Middle frontal gyrus (tissue), 1 donor: ENCODE results near the gene ARHGAP20.

Source experiments
- DNase-seq: peaks from one replicate; pipeline ENCODE4 v3.0.0-alpha.2; 2015; ENCODE audit warnings: low spot score; ENCODE audit errors: extremely low spot score

Gene ARHGAP20

GRCh38 chr11:110606415-110606814, 105.8 kb downstream of the ARHGAP20 start:
- DNase-seq = no peak

GRCh38 chr11:110601936-110602335, 110.3 kb downstream of the ARHGAP20 start:
- no peak for DNase-seq

GRCh38 chr11:110600322-110600721, 111.9 kb downstream of the ARHGAP20 start:
- no peak for DNase-seq

- DNase-seq = no peak
Observed at GRCh38 chr11:110599207-110599606, 113.0 kb downstream of the ARHGAP20 start.

- no peak for DNase-seq
Observed at GRCh38 chr11:110598725-110599124, 113.5 kb downstream of the ARHGAP20 start.

GRCh38 chr11:110587972-110588371, 124.3 kb downstream of the ARHGAP20 start:
- DNase-seq = no peak

GRCh38 chr11:110587129-110587528, 125.1 kb downstream of the ARHGAP20 start:
- DNase-seq = no peak

- DNase-seq = no peak
Observed at GRCh38 chr11:110584150-110584549, 128.1 kb downstream of the ARHGAP20 start.

GRCh38 chr11:110582728-110583432, 129.4 kb downstream of the ARHGAP20 start:
- DNase-seq = no peak

GRCh38 chr11:110580571-110580970, 131.7 kb downstream of the ARHGAP20 start:
- no peak for DNase-seq

- no peak for DNase-seq
Observed at GRCh38 chr11:110573411-110573810, 138.8 kb downstream of the ARHGAP20 start.

GRCh38 chr11:110571081-110571720, 141.0 kb downstream of the ARHGAP20 start:
- DNase-seq = no peak

GRCh38 chr11:110566577-110566976, 145.7 kb downstream of the ARHGAP20 start:
- DNase-seq = no peak

GRCh38 chr11:110565357-110566336, 146.6 kb downstream of the ARHGAP20 start:
- no peak for DNase-seq

- no peak for DNase-seq
Observed at GRCh38 chr11:110564676-110565356, 147.4 kb downstream of the ARHGAP20 start.

GRCh38 chr11:110544779-110545178, 167.5 kb downstream of the ARHGAP20 start:
- DNase-seq = no peak

GRCh38 chr11:110538154-110538553, 174.1 kb downstream of the ARHGAP20 start:
- DNase-seq = no peak

GRCh38 chr11:110530900-110531741, 181.1 kb downstream of the ARHGAP20 start:
- no peak for DNase-seq

GRCh38 chr11:110529043-110529442, 183.2 kb downstream of the ARHGAP20 start:
- no peak for DNase-seq

- DNase-seq = no peak
Observed at GRCh38 chr11:110527146-110527545, 185.1 kb downstream of the ARHGAP20 start.
